Trophoblast cell (in vitro differentiated cells and primary cell): ENCODE results near the gene CDKL5.

Experiments
- DNase-seq, 2 donors: peaks; one replicate each; pipeline ENCODE4 v3.0.0-alpha.2; 2016
- H2AFZ ChIP-seq: 2 replicates; pipeline ENCODE4 v1.6.1; 2013; ENCODE audit warnings: low read length, moderate library complexity, mild to moderate bottlenecking; ENCODE audit not compliant: insufficient read depth, poor library complexity
- H2AK5ac ChIP-seq: 2 replicates; pipeline ENCODE4 v1.6.1; 2013; ENCODE audit warnings: mild to moderate bottlenecking, low read length
- H2BK120ac ChIP-seq: 2 replicates; pipeline ENCODE4 v1.6.1; 2013; ENCODE audit warnings: low read length, mild to moderate bottlenecking, moderate library complexity; ENCODE audit not compliant: insufficient read depth, poor library complexity
- H2BK12ac ChIP-seq: 2 replicates; pipeline ENCODE4 v1.6.1; 2013; ENCODE audit warnings: mild to moderate bottlenecking, low read length, moderate library complexity
- H2BK5ac ChIP-seq: 2 replicates; pipeline ENCODE4 v1.6.1; 2013; ENCODE audit warnings: low read length, low read depth, moderate library complexity, mild to moderate bottlenecking; ENCODE audit not compliant: poor library complexity
- H3K14ac ChIP-seq: 2 replicates; pipeline ENCODE4 v1.6.1; 2013; ENCODE audit warnings: mild to moderate bottlenecking, low read length
- H3K18ac ChIP-seq: 2 replicates; pipeline ENCODE4 v1.6.1; 2013; ENCODE audit warnings: mild to moderate bottlenecking, low read length
- H3K23ac ChIP-seq: 2 replicates; pipeline ENCODE4 v1.6.1; 2013; ENCODE audit warnings: low read length
- H3K27ac ChIP-seq: 2 replicates; pipeline ENCODE4 v1.5.1; 2013; ENCODE audit warnings: low read depth, mild to moderate bottlenecking, inconsistent platforms, low read length, moderate library complexity
- H3K27me3 ChIP-seq: 2 replicates; pipeline ENCODE4 v1.6.1; 2013; ENCODE audit warnings: inconsistent platforms, mild to moderate bottlenecking, low read length, moderate library complexity; ENCODE audit not compliant: insufficient read depth
- H3K36me3 ChIP-seq, 2 experiments: 1 replicate in 1 of 2; 2 replicates in 1 of 2; pipeline ENCODE4 v1.6.1; 2013; ENCODE audit warnings: low read length in 2 of 2, mild to moderate bottlenecking in 2 of 2, moderate library complexity in 1 of 2; ENCODE audit not compliant: insufficient read depth in 2 of 2, control insufficient read depth in 1 of 2
- H3K4ac ChIP-seq: 2 replicates; pipeline ENCODE4 v1.6.1; 2013; ENCODE audit warnings: low read depth, mild to moderate bottlenecking, low read length, moderate library complexity
- H3K4me1 ChIP-seq, 2 experiments: 1 replicate in 1 of 2; 2 replicates in 1 of 2; pipeline ENCODE4 v1.6.1; 2013; ENCODE audit warnings: low read length in 2 of 2, mild to moderate bottlenecking in 2 of 2, moderate library complexity in 1 of 2; ENCODE audit not compliant: insufficient read depth in 2 of 2, control insufficient read depth in 1 of 2
- H3K4me2 ChIP-seq: 2 replicates; pipeline ENCODE4 v1.6.1; 2013; ENCODE audit warnings: inconsistent platforms, mild to moderate bottlenecking, low read length, moderate library complexity
- H3K4me3 ChIP-seq: 2 replicates; pipeline ENCODE4 v1.5.1; 2013; ENCODE audit warnings: mild to moderate bottlenecking, low read depth, low read length, inconsistent platforms
- H3K79me1 ChIP-seq: one replicate; pipeline ENCODE4 v1.6.1; 2013; ENCODE audit warnings: low read length
- H3K79me2 ChIP-seq: 2 replicates; pipeline ENCODE4 v1.6.1; 2013; ENCODE audit warnings: low read length, mild to moderate bottlenecking; ENCODE audit not compliant: control insufficient read depth, insufficient read depth, poor library complexity
- H3K9ac ChIP-seq: 2 replicates; pipeline ENCODE4 v1.6.1; 2013; ENCODE audit warnings: mild to moderate bottlenecking, low read length
- H3K9me3 ChIP-seq: 2 replicates; pipeline ENCODE4 v1.6.1; 2013; ENCODE audit warnings: low read depth, mild to moderate bottlenecking, control low read depth, inconsistent platforms, low read length; ENCODE audit not compliant: insufficient read depth
- H4K12ac ChIP-seq: 2 replicates; pipeline ENCODE4 v1.6.1; 2013; ENCODE audit warnings: low read depth, mild to moderate bottlenecking, low read length, moderate library complexity
- H4K8ac ChIP-seq: 2 replicates; pipeline ENCODE4 v1.6.1; 2013; ENCODE audit warnings: low read depth, mild to moderate bottlenecking, low read length, moderate library complexity
- H4K91ac ChIP-seq: one replicate; pipeline ENCODE4 v1.6.1; 2013; ENCODE audit warnings: low read depth, mild to moderate bottlenecking, low read length, moderate library complexity
- WGBS: extraction: QIAGEN DNeasy Blood & Tissue Kit; methylation state at CpG from one replicate; pipeline ENCODE4 v1.1.7; 2013; ENCODE audit warnings: missing lambda C conversion rate; ENCODE audit not compliant: insufficient read length, insufficient coverage; ENCODE audit errors: extremely low coverage; 5-methylcytosine and 5-hydroxymethylcytosine counted together

The CDKL5 gene

GRCh38 chrX:18440835-18441234, 15.4 kb downstream of the CDKL5 start:
- WGBS: no CpG with 5 or more reads among the region's 4 CpGs
- no peak overlapping the region for H4K8ac ChIP-seq
- DNase-seq: no peak

GRCh38 chrX:18441780-18442367, 16.5 kb downstream of the CDKL5 start:
- Histone ChIP-seq H2AK5ac (no peak overlapping the region), H3K4me3 (no peak overlapping the region), H3K27me3 (no peaks in the 10 kb centered on the region), H3K9ac (no peak overlapping the region), H3K18ac (no peak overlapping the region), H3K9me3 (no peaks in the 10 kb centered on the region), H2BK12ac (no peak overlapping the region), H3K23ac (no peak overlapping the region), H3K79me2 (no peaks in the 10 kb centered on the region), H3K4ac (no peak overlapping the region), H3K27ac (no peak overlapping the region), H2BK5ac (no peak overlapping the region), H4K12ac (no peak overlapping the region), H3K4me2 (no peak overlapping the region), H2AFZ (no peak overlapping the region), H2BK120ac (no peak overlapping the region), H3K14ac (no peak overlapping the region), H4K8ac (no peak overlapping the region), H4K91ac (no peak overlapping the region), H3K4me1 (no peaks in the 10 kb centered on the region), H3K36me3 (no peaks in the 10 kb centered on the region), H3K79me1 (no peaks in the 10 kb centered on the region)
- no peak for DNase-seq
- no CpG with 5 or more reads among the region's 3 CpGs for WGBS

More at GRCh38 chrX:18440835-18441234, 15.4 kb downstream of the CDKL5 start:
- Histone ChIP-seq H3K36me3 (no peaks in the 10 kb centered on the region), H3K9ac (no peak overlapping the region), H3K9me3 (no peaks in the 10 kb centered on the region), H3K79me2 (no peaks in the 10 kb centered on the region), H2AK5ac (no peak overlapping the region), H4K12ac (no peak overlapping the region), H3K4me3 (no peak overlapping the region), H3K23ac (no peak overlapping the region), H2BK12ac (no peak overlapping the region), H3K27me3 (no peaks in the 10 kb centered on the region), H3K4me1 (no peaks in the 10 kb centered on the region), H2BK5ac (no peak overlapping the region), H3K4me2 (no peak overlapping the region), H3K27ac (no peak overlapping the region), H2AFZ (no peak overlapping the region), H3K79me1 (no peaks in the 10 kb centered on the region), H2BK120ac (no peak overlapping the region), H3K14ac (no peak overlapping the region), H3K18ac (no peak overlapping the region), H4K91ac (no peak overlapping the region), H3K4ac (no peak overlapping the region)

- Histone ChIP-seq H3K9me3 (no peaks in the 10 kb centered on the region), H3K79me2 (no peaks in the 10 kb centered on the region)
- no CpG with 5 or more reads among the region's 3 CpGs for WGBS
Observed at GRCh38 chrX:18448416-18448815, 23.0 kb downstream of the CDKL5 start.

GRCh38 chrX:18449236-18449635, 23.8 kb downstream of the CDKL5 start:
- Histone ChIP-seq H3K4me2 (no peak overlapping the region), H3K14ac (no peak overlapping the region), H3K27me3 (no peaks in the 10 kb centered on the region), H3K4ac (no peak overlapping the region), H4K91ac (no peak overlapping the region), H2AK5ac (no peak overlapping the region), H2AFZ (no peak overlapping the region), H2BK12ac (no peak overlapping the region), H3K36me3 (no peaks in the 10 kb centered on the region), H4K12ac (no peak overlapping the region), H3K79me1 (no peaks in the 10 kb centered on the region), H3K4me3 (no peak overlapping the region), H3K18ac (no peak overlapping the region), H3K27ac (no peak overlapping the region), H3K4me1 (no peaks in the 10 kb centered on the region), H3K79me2 (no peaks in the 10 kb centered on the region), H2BK5ac (no peak overlapping the region), H4K8ac (no peak overlapping the region), H3K9ac (no peak overlapping the region), H3K9me3 (no peaks in the 10 kb centered on the region), H3K23ac (no peak overlapping the region), H2BK120ac (no peak overlapping the region)
- DNase-seq: no peak
- WGBS: no CpG with 5 or more reads among the region's 4 CpGs

More at GRCh38 chrX:18448416-18448815, 23.0 kb downstream of the CDKL5 start:
- Histone ChIP-seq H4K8ac (no peak overlapping the region), H3K27ac (no peak overlapping the region), H2BK120ac (no peak overlapping the region), H2AK5ac (no peak overlapping the region), H3K79me1 (no peaks in the 10 kb centered on the region), H2AFZ (no peak overlapping the region), H3K4me1 (no peaks in the 10 kb centered on the region), H3K23ac (no peak overlapping the region), H3K27me3 (no peaks in the 10 kb centered on the region), H3K4me3 (no peak overlapping the region), H4K91ac (no peak overlapping the region), H2BK5ac (no peak overlapping the region), H3K36me3 (no peaks in the 10 kb centered on the region), H3K14ac (no peak overlapping the region), H4K12ac (no peak overlapping the region), H3K18ac (no peak overlapping the region), H2BK12ac (no peak overlapping the region), H3K4ac (no peak overlapping the region), H3K4me2 (no peak overlapping the region), H3K9ac (no peak overlapping the region)
- DNase-seq: no peak
